ENCODE measurements around the gene KIF21A. TPM values are rescaled to one million over a fixed set of nuclear protein-coding genes. Genes with fewer than 3 reads are reported as not detected.

KIF21A gene
- total RNA-seq, 1 experiment from 2014 or later = 29.1 TPM

- no peak for ATAC-seq
- H3K9me2 ChIP-seq (ENCODE audit: insufficient read depth) = no peaks in the 10 kb centered on the region
- intact Hi-C loops (cut with micrococcal nuclease) = no loop called here
These were observed 39.5 kb downstream of the KIF21A start for GRCh38 chr12:39403376-39403775.

More at GRCh38 chr12:39403376-39403775, 39.5 kb downstream of the KIF21A start:
- H3K4me3 ChIP-seq (replicated peaks in 1 of 2; ENCODE audit: low read depth in 1 of 2, low read length in 2 of 2) = no peak overlapping the region
- H3K27me3 ChIP-seq (ENCODE audit: insufficient read depth, low read length) = no peaks in the 10 kb centered on the region
- RAD21 ChIA-PET (ENCODE audit: low non-redundant PET in 1 of 2, low total read pairs in 2 of 2, uncharacterized antibody in 2 of 2, unreplicated experiment in 2 of 2) = no interaction called here
- POLR2A ChIA-PET = no interaction called here
- H3K79me2 ChIP-seq (ENCODE audit: insufficient read depth, low read length) = peaks cover 6% of the 10 kb centered on the region; the same call in 1 of the 2 replicates
- no peak for DNase-seq (ENCODE audit: low read depth, low spot score)
- no peak overlapping the region for H3K27ac ChIP-seq (ENCODE audit: low read depth, low read length)
- CTCF ChIA-PET = no interaction called here
- H3K9ac ChIP-seq (ENCODE audit: low read length) = no peak overlapping the region
- no peaks in the 10 kb centered on the region for H4K20me1 ChIP-seq (ENCODE audit: insufficient read depth)
- no TSS peak for BruUV-seq (replicated peaks)
- H2AFZ ChIP-seq (ENCODE audit: low read depth, low read length, poor library complexity, severe bottlenecking) = no peak overlapping the region
- no peaks in the 10 kb centered on the region for H3K9me3 ChIP-seq (ENCODE audit: control insufficient read depth in 1 of 2, insufficient read depth in 1 of 2, low read depth in 1 of 2, low read length in 2 of 2)
- H3K4me2 ChIP-seq (ENCODE audit: low read length) = peak overlapping the region; percentile 11; the same call in 1 of the 2 replicates
- no peaks in the 10 kb centered on the region for H3K36me3 ChIP-seq (ENCODE audit: control insufficient read depth in 1 of 2, insufficient read depth in 2 of 2, low read length in 2 of 2)
- no peak for TF ChIP-seq CTCF (IDR thresholded peaks at IDR 0.05 in 2 of 3, conservative IDR thresholded peaks at IDR 0.05 in 1 of 3; ENCODE audit: borderline replicate concordance in 1 of 3, insufficient read depth in 1 of 3, low read depth in 2 of 3, low read length in 2 of 3)
- TF ChIP-seq CBX3 (IDR thresholded peaks at IDR 0.05; ENCODE audit: low read depth) = no peak
- TF ChIP-seq POLR2AphosphoS5 (IDR thresholded peaks at IDR 0.05; ENCODE audit: low read depth, low read length) = no peak
- no peak for TF ChIP-seq CEBPB (IDR thresholded peaks at IDR 0.05; ENCODE audit: low read depth)
- TF ChIP-seq EZH2phosphoT487 (IDR thresholded peaks at IDR 0.05; ENCODE audit: borderline replicate concordance) = no peak
- TF ChIP-seq YY1 (IDR thresholded peaks at IDR 0.05; ENCODE audit: extremely low read depth, insufficient replicate concordance, low read depth, low read length) = no peak
- TF ChIP-seq EZH2 (IDR thresholded peaks at IDR 0.05) = no peak
- TF ChIP-seq TCF7L2 (IDR thresholded peaks at IDR 0.05; ENCODE audit: borderline replicate concordance, extremely low read depth, insufficient read depth, insufficient read length) = no peak
- peaks cover 0 to 8% of the 10 kb centered on the region in 2 experiments; a peak in 1 of 4 replicates for H3K4me1 ChIP-seq (ENCODE audit: control insufficient read depth in 1 of 2, insufficient read depth in 2 of 2, low read length in 2 of 2)

Data from HCT116 (cell line).